Activated CD8-positive, alpha-beta memory T cell treated with anti-CD3 and anti-CD28 coated beads for 48 hours (primary cell): ENCODE measurements around the gene ZNF195.
"Not testable (repeated sequence)": the region's sequence is repeated elsewhere in the genome, so short reads cannot be mapped to it uniquely, and the experiment has no call there.

ENCODE experiments used
- DNase-seq, 3 experiments: peaks; one replicate each; pipeline ENCODE4 v3.0.0-alpha.2; 2020; ENCODE audit warnings: low read depth in 2 of 3, low spot score in 2 of 3

ZNF195 gene

DNA sequence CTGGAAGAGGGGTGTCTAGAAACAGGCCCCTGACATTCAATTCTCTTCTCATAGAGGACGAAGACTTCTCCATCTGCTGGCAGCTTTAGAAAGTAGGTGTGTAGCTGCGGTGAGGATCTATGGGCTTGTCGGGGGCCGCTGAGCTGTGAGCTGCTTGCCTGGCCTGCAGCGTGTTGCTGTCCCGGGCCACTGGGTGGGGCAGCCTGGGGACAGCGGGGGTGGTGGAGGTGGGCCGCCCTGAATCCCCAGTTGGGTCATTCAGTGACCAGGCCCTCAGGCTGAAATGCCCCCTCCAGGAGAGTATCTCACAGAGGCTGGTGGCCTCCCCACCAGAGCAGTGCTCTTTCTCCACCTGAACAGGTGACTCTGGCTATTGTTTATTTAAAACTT is 23.9 kb upstream of the ZNF195 start:
- DNase-seq = not testable (repeated sequence)

DNA sequence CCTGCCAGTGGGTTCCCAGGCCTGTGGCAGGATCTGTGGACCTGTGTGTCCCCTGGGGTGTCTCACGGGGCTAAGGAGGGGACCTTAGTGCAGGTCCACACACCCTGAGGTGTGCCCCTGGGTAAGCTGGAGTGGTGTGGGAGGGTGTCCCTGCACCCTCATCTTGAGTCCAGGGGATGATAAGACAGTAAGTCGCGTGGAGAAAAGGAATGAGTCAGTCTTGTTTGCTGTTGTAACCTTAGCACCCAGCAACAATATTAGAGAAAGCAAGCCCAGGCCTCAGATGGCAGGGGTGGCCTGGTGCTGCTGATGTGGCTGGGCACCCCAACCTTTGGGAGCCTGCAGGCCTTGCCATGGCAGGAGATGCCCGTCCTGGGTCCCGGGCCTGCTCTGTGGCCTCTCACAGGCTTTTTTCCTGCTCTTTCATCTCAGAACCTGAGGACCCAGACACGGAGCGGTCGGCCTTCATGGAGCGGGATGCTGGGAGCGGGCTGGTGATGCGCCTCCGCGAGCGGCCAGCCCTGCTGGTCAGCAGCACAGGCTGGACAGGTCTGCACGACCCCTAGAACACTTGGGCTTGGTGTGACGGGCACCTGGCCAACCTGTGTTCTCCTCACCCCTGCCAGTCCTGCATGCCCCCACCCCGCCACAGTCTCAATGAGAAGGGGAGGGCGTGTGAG is 23.4 kb upstream of the ZNF195 start:
- not testable (repeated sequence) for DNase-seq

DNA sequence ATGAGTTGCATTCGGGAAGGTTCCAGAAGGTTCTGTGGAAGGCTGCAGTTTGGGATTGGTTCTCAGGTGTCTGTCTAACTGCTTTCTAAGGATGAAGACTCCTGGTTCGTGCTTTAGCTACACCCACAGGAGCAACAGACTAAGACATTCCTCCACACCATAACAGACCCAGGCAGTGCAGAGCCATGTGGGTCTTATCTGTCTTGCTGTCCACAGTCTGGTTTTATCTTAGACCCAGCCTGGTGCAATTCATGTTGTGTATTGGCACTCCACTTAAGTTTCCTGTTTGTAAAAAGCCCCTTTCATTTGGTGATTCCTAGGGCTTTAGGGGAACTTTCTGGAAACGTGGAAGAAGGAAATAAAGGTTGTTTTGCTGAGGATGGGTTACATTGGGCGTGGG is 22.1 kb upstream of the ZNF195 start:
- DNase-seq = not testable (repeated sequence)

DNA sequence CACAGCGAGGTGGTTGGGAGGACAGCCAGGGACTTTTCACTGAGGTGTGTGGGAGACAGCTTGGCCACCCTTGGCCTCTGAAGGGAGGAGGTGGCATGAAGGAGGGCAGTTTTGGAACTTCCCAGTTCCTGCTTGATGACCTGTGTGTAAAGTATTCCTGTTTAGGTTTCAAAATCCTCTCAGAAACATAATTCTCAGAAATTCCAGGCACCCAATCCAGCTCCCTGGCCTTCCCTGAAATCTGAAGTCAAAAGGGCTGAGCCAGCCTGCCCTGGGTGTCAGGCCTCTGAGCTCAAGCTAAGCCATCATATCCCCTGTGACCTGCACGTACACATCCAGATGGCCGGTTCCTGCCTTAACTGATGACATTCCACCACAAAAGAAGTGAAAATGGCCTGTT is 19.6 kb upstream of the ZNF195 start:
- not testable (repeated sequence) for DNase-seq

GRCh38 chr11:3398106-3398505 is 19.2 kb upstream of the ZNF195 start:
- DNase-seq = not testable (repeated sequence)

DNA sequence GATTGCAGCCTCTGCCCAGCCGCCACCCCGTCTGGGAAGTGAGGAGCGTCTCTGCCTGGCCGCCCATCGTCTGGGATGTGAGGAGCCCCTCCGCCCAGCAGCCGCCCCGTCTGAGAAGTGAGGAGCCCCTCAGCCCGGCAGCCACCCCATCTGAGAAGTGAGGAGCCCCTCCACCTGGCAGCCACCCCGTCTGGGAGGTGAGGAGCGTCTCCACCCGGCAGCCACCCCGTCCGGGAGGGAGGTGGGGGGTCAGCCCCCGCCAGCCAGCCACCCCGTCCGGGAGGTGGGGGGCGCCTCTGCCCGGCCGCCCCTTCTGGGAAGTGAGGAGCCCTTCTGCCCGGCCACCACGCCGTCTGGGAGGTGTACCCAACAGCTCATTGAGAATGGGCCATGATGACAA is 18.3 kb upstream of the ZNF195 start:
- DNase-seq = not testable (repeated sequence)

DNA sequence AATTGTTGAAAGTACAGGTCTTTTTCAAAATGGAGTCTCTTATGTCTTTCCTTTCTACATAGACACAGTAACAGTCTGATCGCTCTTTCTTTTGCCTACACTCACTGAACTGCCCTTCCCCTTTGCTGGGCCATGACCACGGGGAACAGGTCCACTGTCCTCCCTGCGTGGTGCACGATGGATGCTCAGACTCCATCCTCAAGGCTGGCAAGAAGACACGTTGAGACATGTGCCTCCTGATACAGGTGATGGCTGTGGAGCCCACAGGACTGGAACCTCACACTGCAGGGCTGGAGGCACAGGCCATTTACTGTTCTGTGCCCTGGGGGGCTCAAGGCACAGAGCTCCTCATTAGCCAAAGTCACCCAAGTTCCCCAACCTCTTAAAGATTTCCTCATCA is 16.5 kb upstream of the ZNF195 start:
- DNase-seq = not testable (repeated sequence)

GRCh38 chr11:3394956-3395355 is 16.0 kb upstream of the ZNF195 start:
- not testable (repeated sequence) for DNase-seq

- DNase-seq = not testable (repeated sequence)
Observed at GRCh38 chr11:3393450-3393849, 14.5 kb upstream of the ZNF195 start.

DNA sequence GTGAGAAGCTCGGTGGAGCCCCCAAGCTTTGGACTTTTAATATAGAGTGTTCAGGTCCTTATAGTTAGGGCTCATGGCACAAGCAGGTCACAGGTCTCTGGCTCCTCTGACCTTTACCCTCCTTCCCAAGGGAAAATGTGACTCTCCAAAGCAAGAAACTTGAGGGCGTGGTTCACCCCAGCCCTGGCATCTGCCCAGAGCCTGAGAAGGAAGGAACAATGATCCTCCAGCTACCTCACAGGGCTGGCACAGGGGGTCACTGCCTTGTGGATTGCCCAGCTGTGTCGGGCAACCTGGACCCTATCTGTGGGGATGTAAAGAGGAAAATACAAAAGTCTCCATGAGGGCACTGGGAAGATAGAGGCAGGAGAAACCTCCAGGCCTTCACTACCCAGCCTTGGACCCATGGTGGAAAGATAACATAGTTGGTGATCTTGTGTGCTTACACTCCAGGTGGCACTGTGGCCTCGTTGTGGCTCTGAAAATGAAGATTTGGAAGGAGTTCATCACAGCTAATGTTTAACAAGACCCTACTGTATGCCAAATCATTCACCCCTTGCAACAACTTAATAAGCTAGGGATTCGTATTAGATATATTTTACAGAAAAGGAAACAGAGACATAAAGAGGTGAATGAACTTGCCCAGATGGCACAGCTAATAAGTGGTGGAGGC is 3.8 kb upstream of the ZNF195 start:
- no peak for DNase-seq

DNA sequence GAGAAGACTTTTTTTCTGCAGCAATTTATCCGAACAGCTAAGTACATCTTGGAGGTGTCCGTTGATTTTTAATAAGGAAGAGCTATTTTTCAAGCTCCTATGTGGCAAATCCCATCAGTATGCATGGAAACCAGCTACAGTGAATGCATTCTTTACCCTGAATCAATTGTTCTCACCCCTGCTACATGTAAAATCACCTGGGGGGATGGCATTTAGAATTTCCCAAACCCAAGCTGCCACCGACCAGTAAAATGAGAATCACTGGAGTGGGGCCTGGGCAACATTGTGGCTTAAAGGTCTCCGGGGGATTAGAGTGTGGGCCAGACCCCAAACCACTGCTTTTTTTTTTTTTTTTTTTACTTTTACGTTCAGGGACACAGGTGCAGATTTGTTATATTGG is 2.8 kb upstream of the ZNF195 start:
- no peak for DNase-seq

DNA sequence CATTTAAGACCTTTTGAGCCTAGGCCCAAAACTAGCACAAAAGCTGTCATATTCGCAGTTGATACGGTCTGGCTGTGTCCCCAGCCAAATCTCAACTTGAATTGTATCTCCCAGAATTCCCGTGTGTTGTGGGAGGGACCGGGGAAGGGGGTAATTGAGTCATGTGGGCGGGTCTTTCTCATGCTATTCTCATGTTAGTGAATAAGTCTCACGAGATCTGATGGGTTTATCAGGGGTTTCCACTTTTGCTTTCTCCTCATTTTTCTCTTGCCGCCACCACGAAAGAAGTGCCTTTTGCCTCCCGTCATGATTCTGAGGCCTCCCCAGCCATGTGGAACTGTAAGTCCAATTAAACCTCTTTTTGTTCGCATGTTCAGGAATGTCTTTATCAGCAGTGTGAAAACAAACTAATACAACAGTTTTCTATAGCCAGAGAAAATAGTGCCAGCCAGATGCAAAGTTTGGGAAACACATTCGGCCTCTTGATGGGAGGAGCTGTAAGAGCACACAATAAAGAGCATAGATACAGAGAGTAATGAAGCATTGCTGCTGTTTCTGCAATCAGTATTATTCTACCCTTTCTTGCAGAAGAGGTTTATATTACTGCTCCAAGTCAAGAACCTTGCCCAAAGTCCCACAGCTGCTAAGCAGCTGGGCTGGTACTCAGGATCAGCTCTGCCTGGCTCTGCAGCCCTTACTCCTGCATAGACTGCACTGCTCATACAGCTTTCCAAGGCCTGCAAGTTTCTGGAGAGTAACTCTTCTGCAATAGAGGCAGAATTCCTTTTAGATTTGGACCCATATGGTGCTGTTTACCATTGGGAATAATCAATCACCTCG is 2.0 kb upstream of the ZNF195 start:
- DNase-seq = no peak

DNA sequence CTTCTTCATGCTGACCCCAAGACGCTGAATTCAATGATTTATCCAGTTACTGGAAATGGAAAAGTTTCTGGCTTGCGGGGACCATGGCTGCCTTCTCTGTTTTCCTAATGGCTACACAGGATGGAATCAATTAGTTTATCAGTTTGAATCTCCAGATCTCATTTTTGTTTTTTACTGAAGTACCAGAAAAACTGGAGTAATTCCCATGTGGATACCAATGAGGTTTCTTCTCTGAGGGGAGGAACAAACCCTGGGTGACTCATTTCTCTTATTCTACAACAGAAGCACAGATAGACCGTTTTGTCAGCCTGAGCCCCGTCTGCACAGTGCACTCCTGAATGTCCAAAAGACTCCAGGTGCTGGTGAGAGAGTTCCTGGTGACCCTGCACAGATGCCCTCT is 3.4 kb downstream of the ZNF195 start:
- DNase-seq = no peak

DNA sequence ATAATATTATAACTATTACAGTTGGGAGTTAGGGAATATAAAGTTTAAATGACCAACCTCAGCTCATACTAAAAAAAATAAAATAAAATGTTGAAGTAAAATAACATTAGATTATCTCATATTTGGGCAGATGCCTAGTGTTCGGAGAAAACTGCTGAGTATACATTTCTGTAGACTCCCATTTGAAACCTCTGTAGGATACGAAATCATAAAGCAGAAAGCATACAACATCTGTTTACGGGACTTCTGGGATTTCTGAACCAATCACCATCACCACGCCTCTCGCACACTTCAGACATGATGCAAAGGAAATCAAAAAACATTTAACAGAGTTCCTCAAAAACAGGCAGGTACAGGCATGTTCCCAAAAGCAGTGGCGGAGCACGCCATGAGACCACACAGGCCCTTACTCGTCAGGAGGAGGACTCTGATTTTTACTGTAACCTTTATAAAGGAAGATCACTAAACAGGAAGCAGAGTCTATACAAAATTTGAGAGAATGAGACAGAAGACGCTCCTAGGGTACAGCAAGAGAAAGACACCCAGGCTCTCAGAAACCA is 8.6 kb downstream of the ZNF195 start:
- no peak for DNase-seq

- DNase-seq = no peak
Observed at GRCh38 chr11:3369366-3369765, 9.6 kb downstream of the ZNF195 start.

GRCh38 chr11:3368199-3368598 is 10.7 kb downstream of the ZNF195 start:
- DNase-seq = no peak

GRCh38 chr11:3367221-3367620 is 11.7 kb downstream of the ZNF195 start:
- DNase-seq = no peak

DNA sequence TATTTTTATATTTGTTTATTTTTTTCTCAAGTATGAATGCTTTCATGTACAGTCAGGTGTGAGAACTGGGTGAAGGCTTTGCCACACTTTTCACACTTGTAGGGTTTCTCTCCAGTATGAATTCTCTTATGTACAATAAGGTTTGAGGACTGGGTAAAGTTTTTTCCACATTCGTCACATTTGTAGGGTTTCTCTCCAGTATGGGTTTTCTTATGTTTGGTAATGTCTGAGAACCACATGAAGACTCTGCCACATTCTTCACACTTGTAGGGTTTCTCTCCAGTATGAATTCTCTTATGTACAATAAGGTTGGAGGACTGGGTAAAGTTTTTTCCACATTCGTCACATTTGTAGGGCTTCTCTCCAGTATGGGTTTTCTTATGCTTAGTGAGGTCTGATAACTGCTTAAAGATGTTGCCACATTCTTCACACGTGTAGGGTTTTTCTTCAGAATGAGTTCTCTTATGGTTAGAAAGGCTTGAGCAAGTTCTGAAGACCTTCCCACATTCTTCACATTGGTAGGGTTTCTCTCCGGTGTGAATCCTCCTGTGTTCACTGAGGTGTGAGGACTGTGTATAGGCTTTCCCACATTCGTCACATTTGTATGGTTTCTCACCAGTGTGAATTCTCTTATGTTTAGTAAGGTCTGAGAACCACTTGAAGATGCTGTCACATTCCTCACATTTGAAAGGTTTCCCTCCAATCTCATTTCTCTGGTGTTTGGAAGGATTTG is 19.7 kb downstream of the ZNF195 start:
- no peak for DNase-seq

DNA sequence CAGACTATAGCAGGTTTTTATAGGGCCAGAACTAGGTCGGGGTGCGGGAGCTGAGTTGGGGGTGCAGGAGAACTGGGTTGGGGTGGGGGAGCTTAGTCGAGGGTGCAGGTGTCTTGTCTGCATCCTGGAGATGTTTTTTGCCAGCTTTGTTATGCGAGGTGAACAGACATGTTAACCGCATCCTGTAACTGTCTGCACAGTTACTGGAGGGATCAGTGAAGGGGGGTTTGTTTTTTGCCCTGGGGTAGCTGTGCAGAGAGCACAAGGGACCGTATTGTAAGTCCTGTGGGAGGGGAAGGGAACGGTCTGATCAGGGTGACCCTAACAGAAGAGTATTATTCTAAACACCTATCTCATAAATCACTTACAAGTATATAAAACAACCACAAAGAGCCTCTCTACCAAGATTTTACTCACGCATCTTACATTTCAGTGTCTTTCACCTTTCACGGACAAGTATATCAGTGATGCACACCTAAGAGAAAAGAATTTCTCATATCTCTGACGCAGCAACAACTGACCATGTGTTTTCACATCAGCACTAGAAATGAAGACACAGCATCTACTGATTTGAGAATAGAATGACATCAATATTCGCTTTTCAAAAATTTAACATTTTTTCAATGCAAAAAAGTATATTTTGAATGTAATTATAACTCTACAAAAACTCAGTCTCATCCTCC is 20.8 kb downstream of the ZNF195 start:
- no peak for DNase-seq

DNA sequence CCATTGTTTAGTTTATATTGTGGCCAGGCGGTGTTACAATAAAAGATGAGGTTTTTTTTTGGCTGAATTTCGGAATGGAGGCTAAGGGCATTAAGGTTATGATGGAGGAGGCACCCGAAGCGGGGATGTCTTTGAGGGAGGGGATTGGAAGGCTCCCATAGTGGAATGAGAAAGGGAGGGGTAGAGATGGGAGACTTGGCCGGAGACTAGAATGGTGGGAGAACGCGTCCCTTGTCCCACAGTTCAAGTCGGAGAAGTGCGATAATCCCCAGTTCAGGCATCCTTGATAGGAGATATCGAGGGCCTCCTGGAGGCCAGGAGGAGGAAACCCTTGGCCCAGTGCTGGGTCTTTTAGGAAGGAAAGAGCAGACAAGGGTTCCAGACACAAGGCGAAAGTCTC is 21.6 kb downstream of the ZNF195 start:
- DNase-seq = no peak
